ENCODE measurements around the gene FKBP1B.

Gene FKBP1B

GRCh38 chr2:24046930-24047702, 2.4 kb upstream of the FKBP1B start, which contains the start of gene WDCP:
Gene WDCP (minus strand): TSS chr2:24047391. CDS start chr2:24039494, 7,897 bp downstream.
- peaks cover 12% of the 10 kb centered on the region for H3K36me3 Mint-ChIP-seq

GRCh38 chr2:24047703-24048033, 1.9 kb upstream of the FKBP1B start:
- no peak for ATAC-seq
- no peak for DNase-seq (ENCODE audit: low spot score in 2 of 2)
- Mint-ChIP-seq H3K36me3 (peaks cover 12% of the 10 kb centered on the region), H3K9me3 (no peaks in the 10 kb centered on the region), H3K4me3 (no peak overlapping the region), H3K27ac (peak overlapping the region; percentile 95), H3K4me1 (peaks cover 33% of the 10 kb centered on the region)

More at GRCh38 chr2:24046930-24047702, 2.4 kb upstream of the FKBP1B start, which contains the start of gene WDCP:
- peak; percentile 72 to 94 for DNase-seq (ENCODE audit: low spot score in 2 of 2)
- Mint-ChIP-seq H3K9me3 (no peaks in the 10 kb centered on the region), H3K4me1 (peaks cover 33% of the 10 kb centered on the region), H3K4me3 (no peak within 1 kb of the TSS), H3K27ac (peak within 1 kb of the TSS; percentile 95)
- peak; percentile 98 for ATAC-seq

- DNase-seq (ENCODE audit: low spot score in 2 of 2) (no peak), ATAC-seq (no peak)
- Mint-ChIP-seq H3K27ac (no peak overlapping the region), H3K4me3 (no peak overlapping the region), H3K9me3 (no peaks in the 10 kb centered on the region), H3K4me1 (peaks cover 26% of the 10 kb centered on the region), H3K36me3 (peaks cover 7% of the 10 kb centered on the region)
Observed at GRCh38 chr2:24048769-24049484, 614 bp upstream of the FKBP1B start.

- H3K27ac Mint-ChIP-seq = no peak overlapping the region
- peaks cover 20% of the 10 kb centered on the region for H3K4me1 Mint-ChIP-seq
- H3K4me3 Mint-ChIP-seq = no peak overlapping the region
- no peaks in the 10 kb centered on the region for H3K9me3 Mint-ChIP-seq
- peak in 1 of 2 donors; percentile 12 for DNase-seq (ENCODE audit: low spot score in 2 of 2)
- peaks cover 7% of the 10 kb centered on the region for H3K36me3 Mint-ChIP-seq
- ATAC-seq = no peak
Observed at GRCh38 chr2:24050041-24050979, 769 bp downstream of the FKBP1B start.

GRCh38 chr2:24051833-24052232, 2.3 kb downstream of the FKBP1B start:
- no peaks in the 10 kb centered on the region for H3K9me3 Mint-ChIP-seq
- DNase-seq (ENCODE audit: low spot score in 2 of 2) (no peak), ATAC-seq (no peak)
- peaks cover 11% of the 10 kb centered on the region for H3K4me1 Mint-ChIP-seq
- H3K27ac Mint-ChIP-seq = no peak overlapping the region
- H3K4me3 Mint-ChIP-seq = no peak overlapping the region
- H3K36me3 Mint-ChIP-seq = peaks cover 7% of the 10 kb centered on the region

- H3K36me3 Mint-ChIP-seq = no peaks in the 10 kb centered on the region
- ATAC-seq (no peak), DNase-seq (ENCODE audit: low spot score in 2 of 2) (no peak)
- no peak overlapping the region for H3K4me3 Mint-ChIP-seq
- H3K27ac Mint-ChIP-seq = no peak overlapping the region
- no peaks in the 10 kb centered on the region for H3K4me1 Mint-ChIP-seq
- H3K9me3 Mint-ChIP-seq = no peaks in the 10 kb centered on the region
Observed at GRCh38 chr2:24052951-24053350, 3.4 kb downstream of the FKBP1B start.

- H3K9me3 Mint-ChIP-seq = no peaks in the 10 kb centered on the region
- H3K4me3 Mint-ChIP-seq = no peak overlapping the region
- no peak for ATAC-seq
- H3K36me3 Mint-ChIP-seq = no peaks in the 10 kb centered on the region
- no peaks in the 10 kb centered on the region for H3K4me1 Mint-ChIP-seq
- no peak for DNase-seq (ENCODE audit: low spot score in 2 of 2)
- no peak overlapping the region for H3K27ac Mint-ChIP-seq
Observed at GRCh38 chr2:24054366-24055010, 4.9 kb downstream of the FKBP1B start.

- no peaks in the 10 kb centered on the region for H3K36me3 Mint-ChIP-seq
- H3K4me1 Mint-ChIP-seq = peaks cover 4% of the 10 kb centered on the region
- no peak overlapping the region for H3K27ac Mint-ChIP-seq
- no peak overlapping the region for H3K4me3 Mint-ChIP-seq
- H3K9me3 Mint-ChIP-seq = no peaks in the 10 kb centered on the region
- ATAC-seq = no peak
- DNase-seq (ENCODE audit: low spot score in 2 of 2) = no peak
Observed at GRCh38 chr2:24055750-24056149, 6.2 kb downstream of the FKBP1B start.

GRCh38 chr2:24058564-24059271, 9.2 kb downstream of the FKBP1B start:
- peak overlapping the region; percentile 69 for H3K27ac Mint-ChIP-seq
- no peak for DNase-seq (ENCODE audit: low spot score in 2 of 2)
- no peak overlapping the region for H3K4me3 Mint-ChIP-seq
- H3K9me3 Mint-ChIP-seq = no peaks in the 10 kb centered on the region
- H3K4me1 Mint-ChIP-seq = peaks cover 4% of the 10 kb centered on the region
- no peaks in the 10 kb centered on the region for H3K36me3 Mint-ChIP-seq
- ATAC-seq = peak; percentile 16

GRCh38 chr2:24065341-24065740, 15.8 kb downstream of the FKBP1B start:
- Mint-ChIP-seq H3K4me3 (no peak overlapping the region), H3K9me3 (no peaks in the 10 kb centered on the region), H3K27ac (peak overlapping the region; percentile 54), H3K36me3 (peaks cover 41% of the 10 kb centered on the region), H3K4me1 (peaks cover 13% of the 10 kb centered on the region)
- DNase-seq (ENCODE audit: low spot score in 2 of 2) (no peak), ATAC-seq (peak; percentile 70)

GRCh38 chr2:24072259-24072658, 22.7 kb downstream of the FKBP1B start:
- Mint-ChIP-seq H3K9me3 (no peaks in the 10 kb centered on the region), H3K27ac (peak overlapping the region; percentile 37), H3K4me3 (no peak overlapping the region), H3K36me3 (peaks cover 89% of the 10 kb centered on the region), H3K4me1 (peaks cover 30% of the 10 kb centered on the region)
- no peak for DNase-seq (ENCODE audit: low spot score in 2 of 2)
- no peak for ATAC-seq

- no peak for ATAC-seq
- H3K27ac Mint-ChIP-seq = no peak overlapping the region
Observed at GRCh38 chr2:24073816-24074215, 24.3 kb downstream of the FKBP1B start.

GRCh38 chr2:24075259-24075658, 25.7 kb downstream of the FKBP1B start:
- Mint-ChIP-seq H3K9me3 (no peaks in the 10 kb centered on the region), H3K4me3 (peak overlapping the region; percentile 92), H3K27ac (peak overlapping the region; percentile 96), H3K36me3 (peaks cover 64% of the 10 kb centered on the region), H3K4me1 (peaks cover 37% of the 10 kb centered on the region)
- ATAC-seq (no peak), DNase-seq (ENCODE audit: low spot score in 2 of 2) (no peak)

More at GRCh38 chr2:24073816-24074215, 24.3 kb downstream of the FKBP1B start:
- DNase-seq (ENCODE audit: low spot score in 2 of 2) = no peak
- Mint-ChIP-seq H3K4me3 (peak overlapping the region; percentile 10), H3K36me3 (peaks cover 73% of the 10 kb centered on the region), H3K9me3 (no peaks in the 10 kb centered on the region), H3K4me1 (peaks cover 37% of the 10 kb centered on the region)

Data from stimulated activated effector memory CD8-positive, alpha-beta T cell treated with anti-CD3 and anti-CD28 coated beads, Interleukin-12 subunit alpha, Interleukin-12 subunit beta, amount 100 ng/mL, for 72 hours (primary cell).